GM12864 (cell line): ENCODE results near the gene APBB2.
"Not testable (repeated sequence)": the region's sequence is repeated elsewhere in the genome, so short reads cannot be mapped to it uniquely, and the experiment has no call there.

ENCODE experiments used
- DNase-seq: peaks from one replicate; pipeline ENCODE4 v3.0.0-alpha.2; 2011; ENCODE audit warnings: low read depth
- H3K4me3 ChIP-seq: 2 replicates; pipeline ENCODE4 v1.5.1; 2011; ENCODE audit warnings: mild to moderate bottlenecking, low read depth, low read length, control low read depth
- CTCF ChIP-seq: IDR thresholded peaks from 2 replicates; pipeline ENCODE4 v1.5.1; 2011; ENCODE audit warnings: low read depth, mild to moderate bottlenecking, moderate library complexity, low read length, control low read depth, inconsistent platforms; ENCODE audit errors: missing control alignments

APBB2 gene

GRCh38 chr4:41052287-41052686 lies 162.1 kb downstream of the APBB2 start:
- H3K4me3 ChIP-seq, result no peak overlapping the region
- DNase-seq, result no peak
- TF ChIP-seq CTCF, result no peak

- H3K4me3 ChIP-seq, result no peak overlapping the region
- no peak for DNase-seq
- no peak for TF ChIP-seq CTCF
Measured at GRCh38 chr4:41050880-41051775, 163.2 kb downstream of the APBB2 start.

- DNase-seq, result no peak
- TF ChIP-seq CTCF, result no peak
- H3K4me3 ChIP-seq, result no peak overlapping the region
Measured at GRCh38 chr4:41050116-41050515, 164.2 kb downstream of the APBB2 start.

- not testable (repeated sequence) for H3K4me3 ChIP-seq, DNase-seq
Measured at GRCh38 chr4:41049176-41049575, 165.2 kb downstream of the APBB2 start.

- DNase-seq, result no peak
- no peak for TF ChIP-seq CTCF
- H3K4me3 ChIP-seq, result no peak overlapping the region
Measured at GRCh38 chr4:41044791-41045190, 169.6 kb downstream of the APBB2 start.

- TF ChIP-seq CTCF, result peak; percentile 11
- DNase-seq, result no peak
- H3K4me3 ChIP-seq, result no peak overlapping the region
Measured at GRCh38 chr4:41044165-41044564, 170.2 kb downstream of the APBB2 start.

- no peak for DNase-seq
- no peak overlapping the region for H3K4me3 ChIP-seq
- TF ChIP-seq CTCF, result no peak
Measured at GRCh38 chr4:41043465-41043864, 170.9 kb downstream of the APBB2 start.
